A549 treated with CpdA at 1 μM for 4 hours (cell line): ENCODE results near the gene MTCH1. TPM values are rescaled to one million over a fixed set of nuclear protein-coding genes. Genes with fewer than 3 reads are reported as not detected.

ENCODE experiments used
- total RNA-seq: library from RNA; stranded (reverse); fragments of 200-300 nt; extraction: Qiagen RNA extraction; gene quantifications from 5 replicates; pipeline ENCODE4 v1.2.3, GENCODE V29; 2022; ENCODE audit warnings: low read depth

MTCH1 gene, protein sequence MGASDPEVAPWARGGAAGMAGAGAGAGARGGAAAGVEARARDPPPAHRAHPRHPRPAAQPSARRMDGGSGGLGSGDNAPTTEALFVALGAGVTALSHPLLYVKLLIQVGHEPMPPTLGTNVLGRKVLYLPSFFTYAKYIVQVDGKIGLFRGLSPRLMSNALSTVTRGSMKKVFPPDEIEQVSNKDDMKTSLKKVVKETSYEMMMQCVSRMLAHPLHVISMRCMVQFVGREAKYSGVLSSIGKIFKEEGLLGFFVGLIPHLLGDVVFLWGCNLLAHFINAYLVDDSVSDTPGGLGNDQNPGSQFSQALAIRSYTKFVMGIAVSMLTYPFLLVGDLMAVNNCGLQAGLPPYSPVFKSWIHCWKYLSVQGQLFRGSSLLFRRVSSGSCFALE
- total RNA-seq = 112 to 139 TPM (median 133 TPM) in 5 replicates

GRCh38 chr6:36985808-36986703, at the start of gene MTCH1:
Gene MTCH1, minus strand, starts transcription at chr6:36986196. Its CDS starts 23 bp downstream, at chr6:36986173.

DNA sequence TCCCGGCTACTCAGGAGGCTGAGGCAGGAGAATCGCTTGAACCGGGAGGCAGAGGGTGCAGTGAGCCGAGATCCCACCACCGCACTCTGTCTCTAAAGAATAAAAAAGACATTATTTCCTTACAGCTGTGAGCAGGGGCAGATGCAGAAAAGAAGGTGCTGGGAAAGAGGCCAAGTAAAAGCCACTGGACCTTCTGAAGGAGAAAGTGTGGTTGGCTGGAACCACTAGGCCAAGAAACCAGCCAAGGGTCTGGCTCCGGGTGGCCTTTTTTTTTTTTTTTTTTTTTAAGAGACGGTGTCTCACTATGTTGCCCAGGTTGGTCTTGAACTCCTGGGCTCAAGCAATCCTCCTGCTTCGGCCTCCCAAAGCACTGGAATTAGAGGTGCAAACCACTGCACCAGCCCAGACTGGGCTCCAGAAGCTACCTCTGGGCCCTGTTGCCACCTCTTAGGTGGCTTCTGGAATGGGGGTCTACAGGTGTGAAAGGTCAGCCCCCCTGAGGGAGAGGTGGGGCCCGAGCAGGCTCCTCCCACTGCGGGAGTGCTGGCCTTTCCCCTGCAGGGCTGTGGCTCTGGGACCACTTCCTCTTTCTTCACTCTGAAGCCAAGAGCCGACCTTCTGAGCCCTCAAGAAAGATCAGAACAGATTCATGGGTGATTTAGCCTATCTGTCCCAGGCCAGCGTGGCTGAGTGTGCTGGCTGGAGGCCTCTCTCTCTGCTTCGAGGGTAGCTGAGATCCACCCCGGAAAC, 19.2 kb upstream of the MTCH1 start, which contains the start of gene FGD2:
FGD2 (plus strand) TSS at position 595 of the 750 bp plus-strand sequence. CDS start 163 bp downstream, outside the sequence.

DNA sequence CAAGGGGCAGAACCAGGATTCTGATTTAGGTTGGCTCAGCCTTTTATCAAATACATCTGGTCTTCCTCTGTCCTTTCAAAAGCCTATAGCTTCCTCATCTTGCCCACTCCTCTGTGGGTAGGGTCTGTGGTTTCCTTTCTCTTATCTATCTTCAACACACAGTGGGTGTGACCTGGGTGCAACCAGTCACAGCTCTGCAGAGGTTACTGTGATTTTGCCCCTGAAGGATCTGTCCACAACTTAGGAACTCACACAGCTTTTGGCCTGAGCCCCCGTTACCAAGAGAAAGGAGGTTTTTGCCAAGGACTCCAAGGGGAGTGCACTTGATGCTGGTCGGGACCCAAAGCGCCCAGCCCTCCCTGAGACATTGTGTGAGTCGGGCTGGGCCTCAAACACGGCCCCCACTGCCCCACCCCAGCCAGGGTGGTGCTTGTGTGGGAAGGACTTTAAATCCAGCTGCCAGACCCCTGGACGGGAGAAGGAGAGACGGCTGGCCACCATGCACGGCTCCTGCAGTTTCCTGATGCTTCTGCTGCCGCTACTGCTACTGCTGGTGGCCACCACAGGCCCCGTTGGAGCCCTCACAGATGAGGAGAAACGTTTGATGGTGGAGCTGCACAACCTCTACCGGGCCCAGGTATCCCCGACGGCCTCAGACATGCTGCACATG, 31.6 kb downstream of the MTCH1 start, which contains the start of gene PI16:
PI16 (plus strand) TSS at position 477 of the 670 bp plus-strand sequence; CDS start at position 500, 23 bp downstream.

Other genes with a start within 250 kb of the MTCH1 start
- 0.08 to 0.22 TPM (median 0.12 TPM) in 4 of 5 replicates, not detected in the other for gene CPNE5, start 146.8 kb downstream of the MTCH1 start, total RNA-seq
- 44.2 to 47.9 TPM (median 46.6 TPM) in 5 replicates for gene PPIL1, start 111.4 kb downstream of the MTCH1 start, total RNA-seq
- 15.5 to 19.3 TPM (median 17.5 TPM) in 5 replicates for gene C6orf89, start 100.2 kb downstream of the MTCH1 start, total RNA-seq
- gene PI16, start 31.5 kb downstream of the MTCH1 start, total RNA-seq = not detected in 5 replicates
- not detected in 5 replicates for gene FGD2, start 19.5 kb upstream of the MTCH1 start, total RNA-seq
- 13.9 to 20.7 TPM (median 20.5 TPM) in 5 replicates for gene PIM1, start 184.0 kb upstream of the MTCH1 start, total RNA-seq